Hindlimb muscle (tissue), 1 donor: Measurements from ENCODE around the gene FSIP1. TPM values are rescaled to one million over a fixed set of nuclear protein-coding genes. Genes with fewer than 3 reads are reported as not detected.

Experiments
- DNase-seq: peaks from one replicate; pipeline ENCODE4 v3.0.0-alpha.2; 2013
- polyA plus RNA-seq: library from polyadenylated mRNA; unstranded; fragments of 120-200 nt; gene quantifications from one replicate; pipeline ENCODE4 v1.2.1, GENCODE V29; 2013; ENCODE audit not compliant: insufficient read length

The FSIP1 gene
- polyA plus RNA-seq, 1 donor: 0.94 TPM

DNA sequence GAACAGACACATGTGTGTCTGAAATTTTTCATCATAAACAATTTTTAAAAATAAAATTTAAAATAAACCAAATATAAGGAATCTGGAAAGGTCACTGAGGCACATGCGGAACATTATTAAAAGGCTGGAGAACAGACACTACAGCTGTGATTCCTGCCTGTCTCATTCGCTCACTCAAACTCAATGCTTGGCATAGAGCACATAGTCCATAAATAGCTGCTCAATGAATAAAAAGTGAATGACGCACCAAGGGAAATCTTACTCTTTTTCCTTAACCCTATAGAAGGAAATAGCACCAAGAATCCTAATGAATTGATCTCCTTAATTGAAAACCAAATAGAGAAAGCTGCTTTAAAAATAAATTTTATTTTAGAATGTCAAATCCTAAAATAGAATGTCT, 98.4 kb downstream of the FSIP1 start:
- DNase-seq: no peak

DNA sequence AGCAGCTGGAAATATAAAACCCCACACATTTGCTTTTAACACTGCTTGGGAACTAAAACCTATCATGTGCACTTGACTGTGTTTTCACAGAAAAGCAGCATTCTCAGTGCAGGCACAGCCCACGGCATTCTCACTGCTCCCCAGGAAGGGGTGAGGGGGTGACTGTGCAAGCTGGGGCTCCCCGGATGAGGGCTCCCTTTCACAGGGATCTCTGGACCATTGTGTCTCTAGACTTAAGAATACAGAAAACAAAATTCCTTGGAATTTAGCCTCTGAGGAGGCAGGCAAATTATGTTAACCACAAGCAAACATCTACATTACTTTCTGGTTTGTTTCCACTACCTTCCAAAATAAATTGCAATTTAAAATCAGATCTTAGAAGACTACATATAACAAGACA, 100.3 kb downstream of the FSIP1 start:
- no peak for DNase-seq

DNA sequence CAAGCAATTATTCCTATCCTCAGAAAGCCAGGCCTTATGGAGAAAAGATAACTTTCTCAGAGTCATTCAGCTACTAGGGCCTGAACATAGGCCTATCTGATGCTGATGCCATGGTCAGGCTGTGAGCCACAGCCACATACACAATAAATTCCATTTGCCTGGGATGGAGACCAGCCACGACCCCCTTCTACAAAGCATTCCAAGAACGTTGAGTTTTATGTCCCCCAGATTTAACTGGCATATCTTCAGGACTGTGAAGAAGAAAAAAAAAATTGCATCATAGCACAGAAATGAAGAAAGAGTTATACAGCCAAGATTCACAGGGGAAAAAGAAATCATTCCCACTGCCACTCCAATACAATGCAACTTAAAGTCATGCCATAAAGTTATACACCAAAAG, 101.8 kb downstream of the FSIP1 start:
- no peak for DNase-seq

DNA sequence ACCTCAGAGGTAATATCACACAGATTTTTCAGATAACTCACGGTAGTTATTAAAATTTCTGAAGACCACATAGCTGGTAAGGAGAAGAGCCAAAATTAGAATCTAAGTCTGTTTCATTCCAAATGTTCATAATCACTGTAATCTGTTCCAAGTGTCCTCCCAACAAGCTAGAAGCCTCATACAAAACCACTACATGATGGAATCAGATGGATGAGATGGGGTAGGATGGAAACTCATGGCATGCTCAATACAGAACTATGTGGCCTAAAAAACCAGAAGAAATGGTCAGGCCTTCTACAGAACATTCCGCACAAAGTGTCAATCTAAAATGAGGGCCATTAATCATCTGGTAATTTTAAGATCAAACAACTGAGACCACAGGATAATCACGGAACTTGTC, 110.0 kb downstream of the FSIP1 start:
- no peak for DNase-seq

DNA sequence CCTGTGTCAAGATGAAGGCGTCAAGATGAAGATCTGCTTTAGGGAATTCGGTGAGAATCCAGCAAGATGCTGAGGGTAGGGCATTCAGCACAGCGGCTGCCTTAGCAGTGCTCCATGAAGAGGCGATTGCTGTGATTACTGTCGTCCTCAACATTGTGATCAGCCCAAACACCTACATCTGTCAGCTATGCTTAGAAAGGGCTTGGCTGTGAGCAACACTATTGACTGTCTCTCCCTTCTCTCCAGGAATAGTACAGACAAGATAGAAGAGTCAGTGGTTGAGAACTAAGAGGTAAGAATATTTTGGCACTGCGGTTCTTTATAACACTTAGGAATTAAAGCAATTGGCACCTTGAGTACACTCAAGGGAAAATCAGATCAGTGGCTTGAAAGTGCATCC, 110.5 kb downstream of the FSIP1 start:
- DNase-seq: no peak

DNA sequence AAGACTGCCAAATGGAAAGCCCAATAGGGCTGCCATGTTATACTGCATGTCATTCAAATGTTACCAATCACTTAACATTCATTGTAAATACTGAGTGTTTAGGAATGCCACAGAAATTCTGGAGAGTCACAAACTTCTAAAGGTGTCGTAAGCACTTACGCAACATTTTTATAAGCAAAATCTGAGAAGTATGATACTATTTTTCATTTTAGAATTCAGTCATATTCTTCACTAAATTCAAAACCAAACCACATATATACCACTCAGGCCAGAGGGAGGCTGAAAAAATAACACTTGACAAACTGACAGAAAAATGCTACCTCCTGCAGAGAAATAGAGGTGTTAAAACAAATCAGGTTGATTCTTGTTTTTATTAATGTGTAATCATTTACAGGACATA, 112.0 kb downstream of the FSIP1 start:
- no peak for DNase-seq

- DNase-seq: no peak
Measured at GRCh38 chr15:39669661-39670060, 113.0 kb downstream of the FSIP1 start.

GRCh38 chr15:39669241-39669640, 113.4 kb downstream of the FSIP1 start:
- no peak for DNase-seq

- DNase-seq: no peak
Measured at GRCh38 chr15:39668457-39668856, 114.2 kb downstream of the FSIP1 start.

GRCh38 chr15:39667382-39668127, 115.1 kb downstream of the FSIP1 start:
- no peak for DNase-seq

GRCh38 chr15:39666677-39667076, 116.0 kb downstream of the FSIP1 start:
- DNase-seq: no peak

DNA sequence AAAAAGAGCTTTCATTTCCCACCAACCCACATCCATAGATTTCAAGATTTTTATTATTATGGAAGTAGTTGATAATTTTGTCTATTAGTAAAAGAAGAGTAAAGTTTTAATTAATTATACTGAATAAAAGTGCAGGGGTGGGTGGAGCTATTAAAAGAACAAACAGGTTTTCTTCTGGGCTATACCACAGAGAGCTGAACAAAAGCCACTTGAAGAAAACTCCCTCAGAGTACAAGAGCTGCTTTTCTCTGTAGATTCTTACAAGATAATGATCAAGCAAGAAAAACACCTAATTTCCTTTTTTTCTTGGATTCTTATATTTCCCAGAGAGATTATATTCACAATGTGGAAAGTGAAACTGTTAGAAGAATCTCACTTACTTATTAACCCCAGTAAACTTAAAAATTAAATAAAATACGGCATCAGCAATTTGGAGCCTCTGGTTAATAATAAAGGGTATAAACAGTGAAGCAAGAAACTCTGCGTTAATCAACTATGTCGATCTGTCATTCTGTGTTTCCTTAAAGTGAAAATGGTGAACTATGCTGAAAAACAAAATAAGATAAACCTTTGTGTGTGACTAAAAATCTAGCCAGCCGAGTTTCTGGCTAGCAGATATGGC, 116.9 kb downstream of the FSIP1 start:
- no peak for DNase-seq

GRCh38 chr15:39663704-39664250, 118.9 kb downstream of the FSIP1 start:
- no peak for DNase-seq

GRCh38 chr15:39661776-39662175, 120.9 kb downstream of the FSIP1 start:
- no peak for DNase-seq

DNA sequence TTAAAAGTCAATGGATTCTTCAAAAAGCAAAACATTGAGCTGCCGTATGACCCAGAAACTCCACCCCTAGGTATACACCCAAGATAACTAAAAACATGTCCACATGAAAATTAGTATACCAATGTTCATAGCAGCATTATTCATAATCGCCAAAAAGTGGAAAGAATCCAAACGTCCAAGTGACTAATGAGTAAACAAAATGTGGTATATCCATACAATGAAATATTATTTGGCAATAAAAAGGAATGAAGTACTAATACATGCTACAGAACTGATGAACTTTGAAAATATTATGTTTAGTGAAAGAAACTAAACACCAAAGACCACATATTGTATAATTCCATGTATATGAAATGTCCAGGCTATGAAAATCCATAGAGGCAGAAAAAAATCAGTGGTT, 123.9 kb downstream of the FSIP1 start:
- no peak for DNase-seq

DNA sequence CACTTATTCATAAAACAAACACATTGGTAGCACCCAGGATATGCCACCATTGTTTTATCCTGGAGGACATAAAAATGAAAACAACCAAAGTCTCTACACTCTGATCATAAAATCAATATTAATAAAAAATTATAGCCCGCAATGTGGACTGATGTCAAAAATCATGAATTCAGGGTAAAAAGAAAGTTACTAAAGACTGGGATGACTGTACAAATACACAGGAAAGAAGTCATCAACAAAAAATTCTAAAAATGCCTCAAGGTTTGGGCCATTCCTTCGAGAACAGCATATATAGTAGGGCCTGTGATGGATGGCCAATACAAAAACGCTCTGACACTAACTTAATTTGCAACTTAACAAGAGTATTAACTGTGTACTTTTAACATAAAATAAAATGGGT, 125.0 kb downstream of the FSIP1 start:
- DNase-seq: no peak

DNA sequence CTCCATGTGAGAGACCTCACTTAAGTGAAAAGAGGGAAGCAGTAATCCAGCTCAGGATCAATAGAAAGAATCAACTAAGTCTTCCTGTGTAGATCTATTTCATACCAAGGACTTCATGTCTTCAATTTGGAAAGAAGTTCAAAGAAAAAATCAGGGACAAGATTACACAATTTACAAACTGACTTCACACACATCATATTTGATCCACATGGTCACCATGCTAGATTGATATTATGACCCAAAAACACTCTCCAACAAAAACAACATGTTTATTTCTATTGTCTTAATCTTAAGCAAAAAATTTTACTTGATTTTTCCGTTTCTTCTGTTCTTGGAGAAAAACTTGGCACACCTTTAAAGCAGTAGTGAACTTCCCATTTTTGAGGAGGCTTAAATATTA, 125.5 kb downstream of the FSIP1 start:
- DNase-seq: no peak

DNA sequence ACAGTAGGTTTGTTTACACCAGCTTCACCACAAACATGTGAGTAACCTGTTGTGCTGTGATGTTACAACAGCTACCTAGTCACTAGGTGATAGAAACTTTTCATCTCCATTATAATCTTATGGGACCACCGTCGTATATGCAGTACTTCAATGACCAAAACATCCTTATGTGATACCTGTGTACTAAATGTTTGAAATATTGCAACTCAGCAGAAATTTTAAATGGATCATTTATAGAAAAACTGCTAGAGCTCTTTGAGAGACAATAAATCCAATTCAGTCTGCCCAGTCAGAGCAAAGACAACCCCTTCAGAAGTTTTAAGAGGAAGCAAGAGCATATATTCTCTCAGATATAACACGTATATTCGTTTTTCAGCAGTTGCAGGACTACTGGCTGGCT, 128.3 kb downstream of the FSIP1 start:
- DNase-seq: no peak

DNA sequence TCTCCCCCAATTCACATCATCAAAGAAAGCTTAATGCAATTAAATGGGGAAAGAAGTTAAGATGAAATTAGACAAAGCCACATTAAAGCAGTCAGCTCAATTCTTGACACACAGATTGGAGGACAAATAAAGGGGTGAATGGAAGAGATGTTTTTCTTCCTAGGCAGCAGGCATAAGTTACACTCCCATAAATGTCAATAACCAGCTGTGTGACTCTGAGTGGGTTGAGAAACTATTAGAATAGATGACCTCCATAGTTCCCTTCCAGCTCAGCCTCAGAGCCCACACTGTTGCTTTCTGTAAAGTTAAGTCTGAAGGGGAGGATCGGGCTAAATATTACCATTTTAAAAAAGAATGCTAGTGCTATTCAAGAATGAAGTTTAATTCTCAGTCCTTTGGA, 130.8 kb downstream of the FSIP1 start:
- no peak for DNase-seq

GRCh38 chr15:39651295-39651694, 131.3 kb downstream of the FSIP1 start:
- no peak for DNase-seq

GRCh38 chr15:39649757-39650156, 132.9 kb downstream of the FSIP1 start:
- no peak for DNase-seq

- DNase-seq: no peak
Measured at GRCh38 chr15:39646425-39646824, 136.2 kb downstream of the FSIP1 start.

DNA sequence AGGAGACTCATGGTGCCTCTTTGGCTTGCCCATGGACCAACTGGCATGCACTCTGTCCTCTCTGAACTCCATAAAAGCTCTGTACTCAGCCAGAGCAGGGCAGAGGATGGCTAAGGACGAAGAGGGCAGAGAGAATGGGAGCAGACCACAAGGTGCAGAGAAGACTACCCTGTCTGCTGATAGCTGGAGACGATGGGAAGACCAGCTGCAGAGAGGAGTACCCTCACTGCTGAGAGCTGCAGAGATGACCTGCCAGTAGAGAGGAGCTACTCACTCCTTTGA, 136.7 kb downstream of the FSIP1 start:
- no peak for DNase-seq

DNA sequence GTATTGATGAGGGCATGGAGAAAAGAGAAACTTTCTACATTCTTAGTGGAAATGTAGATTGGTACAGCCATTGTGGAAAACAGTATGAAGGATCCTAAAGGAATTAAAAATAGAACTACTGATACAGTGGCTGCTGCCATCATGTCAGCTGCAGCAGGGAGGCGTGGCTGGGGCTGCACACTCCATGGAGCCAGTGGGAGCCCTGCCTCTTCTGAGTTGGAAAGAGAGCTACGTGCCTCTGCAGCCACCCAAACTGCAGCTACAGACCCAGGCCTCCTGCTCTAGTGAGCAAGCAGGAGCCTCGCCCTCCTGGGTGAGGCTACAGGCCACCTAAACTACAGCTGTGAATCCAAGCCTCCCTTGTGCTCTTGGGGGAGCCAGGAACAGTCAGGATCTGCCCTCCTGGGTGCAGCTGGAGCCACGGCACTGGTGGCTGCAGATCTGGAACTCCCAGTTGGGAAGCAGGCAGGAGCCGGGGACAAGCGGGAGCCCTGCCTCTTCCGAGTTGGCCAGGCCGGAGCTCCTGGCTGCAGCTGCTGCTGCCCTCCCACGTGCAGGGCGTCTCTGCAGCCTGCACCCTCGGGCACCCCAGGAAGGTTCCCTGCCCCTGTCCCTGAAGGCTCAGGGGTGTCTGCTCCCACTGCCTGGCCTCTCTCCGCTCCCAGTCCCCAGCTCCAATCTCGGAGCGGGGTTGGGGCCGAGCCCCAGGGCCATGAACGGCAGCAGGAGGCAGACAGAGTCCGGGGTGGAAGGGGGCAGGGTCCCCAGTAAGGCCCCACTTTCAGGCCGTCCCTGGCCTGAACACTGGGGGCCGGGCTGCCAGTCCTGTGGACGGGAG, 137.3 kb downstream of the FSIP1 start:
- DNase-seq: no peak
